Hindlimb muscle (tissue), 1 donor: ENCODE measurements around the gene ZNF787. TPM values are rescaled to one million over a fixed set of nuclear protein-coding genes. Genes with fewer than 3 reads are reported as not detected.
"Not testable (repeated sequence)": the region's sequence is repeated elsewhere in the genome, so short reads cannot be mapped to it uniquely, and the experiment has no call there.

Experiments used
- DNase-seq: peaks from one replicate; pipeline ENCODE4 v3.0.0-alpha.2; 2013
- polyA plus RNA-seq: library from polyadenylated mRNA; unstranded; fragments of 120-200 nt; gene quantifications from one replicate; pipeline ENCODE4 v1.2.1, GENCODE V29; 2013; ENCODE audit not compliant: insufficient read length

ZNF787 gene
- polyA plus RNA-seq, 1 donor = 33.4 TPM

GRCh38 chr19:56104423-56104822 lies 16.7 kb downstream of the ZNF787 start:
- DNase-seq = no peak

DNA sequence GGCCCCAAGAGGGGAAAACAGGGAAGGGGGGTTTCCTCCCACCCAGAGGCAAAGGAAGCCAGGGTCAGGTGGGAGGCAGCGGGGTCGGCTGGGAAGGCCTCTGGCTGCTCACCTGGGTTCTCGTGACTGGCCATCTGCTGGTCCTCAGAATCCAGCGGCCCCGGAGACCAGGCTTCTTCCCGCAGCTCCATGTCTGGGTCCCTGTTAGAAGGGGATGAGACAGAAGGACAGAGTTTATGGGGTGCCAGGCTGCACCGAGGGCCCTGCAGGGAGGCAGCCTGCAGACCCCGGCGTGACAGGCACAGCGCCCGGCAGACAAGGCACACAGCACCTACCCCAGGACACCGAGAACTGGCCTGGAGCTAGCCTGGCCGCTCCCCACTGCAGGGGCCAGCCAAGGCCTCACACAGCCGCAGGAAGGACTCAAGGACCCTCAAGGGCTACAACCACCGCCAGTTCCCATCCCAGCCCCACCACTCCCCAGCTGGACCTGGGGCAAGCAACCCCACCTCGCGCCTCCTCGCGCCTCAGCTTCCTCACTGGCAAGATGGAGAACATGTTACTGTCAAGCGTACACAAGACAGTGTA lies 18.0 kb downstream of the ZNF787 start:
- no peak for DNase-seq

GRCh38 chr19:56101746-56102535 lies 19.2 kb downstream of the ZNF787 start:
- DNase-seq = no peak

DNA sequence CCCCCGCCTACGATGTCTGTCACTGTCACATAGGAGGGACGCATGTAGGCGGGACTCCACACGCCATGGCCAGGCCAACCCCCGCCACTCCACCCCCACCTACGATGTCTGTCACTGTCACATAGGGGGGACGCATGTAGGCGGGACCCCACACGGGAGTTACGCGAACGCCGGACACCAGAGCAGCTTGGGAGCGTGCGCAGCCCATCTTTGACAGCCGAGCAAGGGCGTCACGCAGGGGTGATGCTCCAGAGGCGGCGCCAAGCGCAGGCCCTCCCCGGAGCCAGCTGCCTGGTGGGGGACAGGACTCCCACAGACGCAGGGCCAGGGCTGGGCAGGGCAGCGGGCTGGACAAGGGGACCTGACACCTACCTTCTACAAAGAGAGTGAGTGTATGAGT lies 20.0 kb downstream of the ZNF787 start:
- no peak for DNase-seq

DNA sequence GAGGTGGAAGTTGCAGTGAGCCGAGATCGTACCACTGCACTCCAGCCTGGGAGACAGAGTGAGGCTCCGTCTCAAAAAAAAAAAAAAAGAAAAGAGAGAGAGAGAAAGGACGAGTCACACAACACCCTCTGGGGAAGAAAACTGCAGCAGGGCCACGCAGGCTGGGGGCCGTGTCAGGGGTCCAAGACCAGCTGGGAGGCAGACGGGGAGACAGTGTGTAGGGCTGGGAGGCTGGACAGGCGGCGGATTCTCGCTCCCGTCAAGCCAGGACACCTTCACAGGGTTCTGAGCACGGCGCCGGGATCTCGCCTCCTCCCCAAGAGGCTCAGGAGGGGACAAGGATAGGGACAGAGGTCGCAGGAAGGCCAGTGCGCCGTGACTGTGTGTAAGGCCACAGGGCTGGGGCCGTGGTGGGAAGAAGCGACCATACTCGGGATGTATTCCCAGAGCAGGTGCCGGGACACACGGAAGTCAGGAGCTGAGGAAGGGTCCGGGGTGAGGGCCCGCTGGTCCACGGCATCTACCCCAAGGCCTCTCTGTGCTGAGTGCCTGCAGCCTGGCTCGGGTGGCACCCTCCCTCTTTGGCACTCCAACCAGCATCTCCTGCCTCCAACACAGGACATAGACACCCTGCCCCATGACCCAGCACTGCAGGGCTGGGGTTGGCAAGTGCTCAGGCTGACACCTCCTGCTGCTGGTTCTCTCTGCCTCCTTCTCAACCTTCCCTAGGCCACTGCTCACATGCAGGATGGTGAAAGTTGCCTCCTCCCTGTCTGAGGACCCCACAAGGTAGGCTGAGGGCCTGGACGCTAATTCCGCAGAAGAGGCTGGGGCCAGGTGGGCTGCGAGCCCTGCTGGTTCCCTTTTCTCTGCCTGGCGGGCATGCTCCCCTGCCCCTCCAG lies 21.2 kb downstream of the ZNF787 start:
- no peak for DNase-seq

DNA sequence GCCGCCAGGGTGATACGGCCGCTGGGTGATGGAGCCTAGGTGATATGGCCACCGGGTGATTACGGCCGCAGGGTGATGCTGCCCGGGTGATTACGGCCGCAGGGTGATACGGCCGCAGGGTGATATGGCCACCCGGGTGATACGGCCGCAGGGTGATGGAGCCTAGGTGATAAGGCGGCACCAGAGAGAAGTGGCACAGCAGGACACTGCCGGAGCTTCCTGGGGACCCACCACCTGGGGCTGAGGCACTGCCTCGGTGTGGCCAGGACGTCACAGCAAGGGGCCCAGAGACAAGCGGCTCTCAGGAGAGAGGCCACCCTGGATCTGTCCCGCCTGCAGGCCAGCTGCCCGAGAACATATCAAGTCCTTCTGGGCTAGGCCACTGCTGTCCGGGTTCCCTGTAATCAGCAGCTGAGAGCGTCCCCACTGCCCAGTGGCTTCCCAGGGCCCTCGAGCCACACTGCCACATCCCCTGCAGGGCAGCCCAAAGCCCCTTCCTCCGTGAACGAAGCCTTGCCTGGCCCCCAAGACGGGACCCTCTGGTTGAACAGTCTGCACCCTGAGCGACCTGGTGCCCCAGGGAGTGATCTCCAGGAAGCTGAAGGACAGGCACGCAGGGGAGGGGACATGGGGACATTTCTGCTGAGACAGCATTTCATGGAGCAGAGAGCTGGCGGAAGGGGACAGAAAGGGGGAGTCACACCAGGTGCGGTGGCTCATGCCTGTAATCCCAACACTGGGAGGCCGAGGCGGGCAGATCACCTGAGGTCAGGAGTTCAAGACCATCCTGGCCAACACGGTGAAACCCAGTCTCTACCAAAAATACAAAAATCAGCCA lies 22.1 kb downstream of the ZNF787 start:
- DNase-seq = no peak

DNA sequence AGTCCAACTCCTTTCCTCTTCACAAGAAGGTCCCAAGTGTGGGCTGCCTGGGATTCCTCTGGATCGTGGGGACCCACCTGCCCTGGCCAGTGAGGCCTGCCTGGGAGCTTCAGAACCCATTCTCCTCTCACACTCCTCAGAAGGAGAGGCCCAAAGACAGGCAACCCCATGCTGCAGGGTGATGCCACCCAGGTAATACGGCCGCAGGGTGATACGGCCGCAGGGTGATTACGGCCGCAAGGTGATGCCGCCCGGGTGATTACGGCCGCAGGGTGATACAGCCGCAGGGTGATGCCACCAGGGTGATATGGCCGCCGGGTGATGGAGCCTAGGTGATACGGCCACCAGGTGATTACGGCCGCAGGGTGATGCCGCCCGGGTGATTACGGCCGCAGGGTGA lies 22.9 kb downstream of the ZNF787 start:
- DNase-seq = not testable (repeated sequence)

- DNase-seq = no peak
These were observed 23.3 kb downstream of the ZNF787 start for GRCh38 chr19:56097776-56098175.

GRCh38 chr19:56097306-56097705 lies 23.8 kb downstream of the ZNF787 start:
- DNase-seq = no peak

DNA sequence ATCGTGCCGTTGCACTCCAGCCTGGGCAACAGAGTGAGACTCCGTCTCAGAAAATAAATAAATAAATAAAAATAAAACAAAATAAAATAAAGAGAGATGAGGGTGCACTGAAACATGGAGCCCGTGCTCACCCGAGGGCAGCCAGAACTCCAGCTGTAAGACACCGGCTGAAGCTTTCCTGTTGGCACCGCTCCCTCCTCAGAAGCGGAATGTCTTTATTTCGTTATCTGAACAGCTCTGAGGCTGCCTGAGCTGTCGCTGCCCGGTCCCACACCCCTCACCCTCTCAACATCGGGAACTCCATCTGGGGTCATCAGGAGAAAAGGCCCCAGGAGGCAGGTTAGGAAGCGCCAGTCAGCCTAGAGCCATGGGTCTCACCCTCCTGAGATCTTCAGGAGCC lies 24.4 kb downstream of the ZNF787 start:
- no peak for DNase-seq

DNA sequence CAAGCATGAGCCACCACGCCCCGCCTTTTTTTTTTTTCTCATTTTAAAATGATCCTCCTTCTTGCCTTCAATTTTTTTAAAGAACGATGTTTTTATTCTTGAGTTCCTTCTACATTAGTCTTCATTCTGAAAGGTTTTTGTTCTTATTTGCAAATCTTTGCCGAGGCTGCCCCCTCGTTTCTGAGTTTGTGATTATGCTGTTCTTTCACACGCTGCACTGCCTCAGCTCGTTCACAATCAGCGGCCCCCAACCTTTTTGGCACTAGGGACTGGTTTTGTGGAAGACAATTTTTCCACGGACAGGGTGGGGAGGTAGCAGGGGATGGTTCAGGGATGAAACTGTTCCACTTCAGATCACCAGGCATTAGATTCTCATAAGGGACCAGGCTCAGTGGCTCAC lies 26.6 kb downstream of the ZNF787 start:
- DNase-seq = no peak

GRCh38 chr19:56092685-56093631 lies 28.1 kb downstream of the ZNF787 start:
- DNase-seq = no peak

- no peak for DNase-seq
These were observed 29.1 kb downstream of the ZNF787 start for GRCh38 chr19:56091751-56092546.

DNA sequence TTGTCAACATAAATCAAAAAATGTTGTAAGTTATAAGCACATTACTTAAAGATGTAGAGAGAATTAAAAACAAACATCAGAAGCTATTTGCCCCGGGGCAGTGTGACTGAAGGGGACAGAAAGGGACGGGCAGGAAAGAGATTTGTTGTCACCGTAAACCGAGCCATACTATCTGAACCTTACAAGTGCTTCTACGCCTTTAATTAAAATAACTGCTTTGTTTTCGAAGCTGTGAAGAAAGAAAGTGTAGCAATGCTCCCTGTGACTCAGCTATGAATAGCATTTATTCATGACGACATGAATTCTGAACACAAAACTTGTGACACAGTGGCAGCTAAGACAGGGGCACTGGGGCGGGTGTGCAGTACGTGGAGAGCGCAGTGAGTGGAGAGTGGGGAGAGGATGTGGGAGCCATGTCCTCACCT lies 30.0 kb downstream of the ZNF787 start:
- no peak for DNase-seq

DNA sequence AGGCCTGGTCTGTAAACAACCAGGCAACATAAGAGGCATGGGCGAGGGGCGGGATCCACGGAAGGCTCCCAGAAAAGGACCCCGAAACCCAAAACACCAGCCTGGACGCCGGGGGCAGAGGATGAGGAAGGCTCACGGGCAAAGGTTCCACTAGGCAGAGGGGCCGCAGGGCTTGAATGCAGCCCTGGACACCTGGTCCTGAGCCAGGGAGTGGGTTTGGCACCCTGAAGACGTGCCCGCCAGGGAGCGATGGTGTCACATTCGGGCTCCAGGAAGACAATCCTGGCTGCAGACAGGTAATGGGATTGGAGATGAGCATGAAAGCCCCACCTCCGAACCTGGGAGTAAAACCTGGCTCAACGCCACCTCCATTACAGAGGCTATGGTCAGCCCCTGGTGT lies 31.8 kb downstream of the ZNF787 start:
- DNase-seq = no peak

DNA sequence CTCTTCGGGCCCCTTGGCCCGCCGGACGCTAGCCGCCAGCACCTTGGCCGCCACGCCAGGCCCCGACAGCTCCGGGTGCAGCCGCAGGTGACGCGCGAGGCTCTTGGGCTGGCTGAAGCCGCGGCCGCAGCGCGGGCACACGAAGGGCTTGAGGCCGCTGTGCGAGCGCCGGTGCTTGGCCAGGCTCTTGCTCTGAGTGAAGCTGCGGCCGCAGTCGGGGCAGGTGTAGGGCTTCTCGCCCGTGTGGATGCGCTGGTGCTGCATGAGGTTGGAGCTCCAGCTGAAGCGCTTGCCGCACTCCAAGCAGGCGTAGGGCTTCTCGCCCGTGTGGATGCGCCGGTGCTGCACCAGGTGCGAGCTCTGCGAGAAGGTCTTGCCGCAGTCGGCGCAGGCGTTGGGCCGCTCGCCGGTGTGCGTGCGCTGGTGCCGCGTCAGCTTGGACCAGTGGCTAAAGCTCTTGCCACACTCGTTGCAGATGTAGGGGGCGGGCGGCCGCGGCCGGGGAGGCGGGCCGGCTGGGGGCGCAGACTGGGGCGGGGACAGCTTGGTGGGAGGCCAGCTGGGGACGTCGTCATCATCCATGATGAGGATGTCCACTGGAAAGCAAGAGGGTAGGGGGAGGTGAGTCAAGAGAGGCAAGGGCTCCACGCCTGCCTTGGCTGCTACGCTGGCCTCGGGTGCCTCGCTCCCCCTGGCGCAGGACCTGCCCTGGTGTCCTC lies 32.4 kb downstream of the ZNF787 start:
- no peak for DNase-seq

GRCh38 chr19:56087647-56088496 lies 33.2 kb downstream of the ZNF787 start:
- DNase-seq = no peak

- no peak for DNase-seq
These were observed 34.2 kb downstream of the ZNF787 start for GRCh38 chr19:56086671-56087430.
